SJCRH30 (cell line): ENCODE data around the gene ZNF330. TPM values are rescaled to one million over a fixed set of nuclear protein-coding genes. Genes with fewer than 3 reads are reported as not detected.
"Not testable (repeated sequence)": the region's sequence is repeated elsewhere in the genome, so short reads cannot be mapped to it uniquely, and the experiment has no call there.

Source experiments
- DNase-seq, 2 experiments: peaks; one replicate each; pipeline ENCODE4 v3.0.0-alpha.2; 2015 to 2020
- H3K27ac ChIP-seq: fragments of 250-450 bp; sonication (Bioruptor Pico); 2 replicates; pipeline ENCODE4 v1.5.1; 2020; ENCODE audit warnings: mild to moderate bottlenecking, moderate library complexity
- H3K27me3 ChIP-seq: fragments of 250-450 bp; sonication (Bioruptor Pico); 2 replicates; pipeline ENCODE4 v1.5.1; 2020; ENCODE audit warnings: mild to moderate bottlenecking, moderate library complexity
- H3K36me3 ChIP-seq: fragments of 250-450 bp; sonication (Bioruptor Pico); 2 replicates; pipeline ENCODE4 v1.5.1; 2020; ENCODE audit warnings: mild to moderate bottlenecking, moderate library complexity
- H3K4me1 ChIP-seq: fragments of 250-450 bp; sonication (Bioruptor Pico); 2 replicates; pipeline ENCODE4 v1.5.1; 2020; ENCODE audit warnings: mild to moderate bottlenecking, moderate library complexity
- H3K4me3 ChIP-seq: fragments of 250-450 bp; sonication (Bioruptor Pico); 2 replicates; pipeline ENCODE4 v1.5.1; 2020; ENCODE audit warnings: mild to moderate bottlenecking, moderate library complexity
- H3K9me3 ChIP-seq: fragments of 250-450 bp; sonication (Bioruptor Pico); replicated peaks from 2 replicates; pipeline ENCODE4 v1.5.1; 2020; ENCODE audit warnings: mild to moderate bottlenecking, moderate library complexity
- total RNA-seq: library from RNA; depleted of rRNA; stranded (reverse); fragments of >200 nt; shearing (Covaris generic); gene quantifications from 2 replicates; pipeline ENCODE4 v1.2.3, GENCODE V29; 2014

Gene ZNF330
- total RNA-seq, 1 experiment from 2014 or later = 45.8 TPM

GRCh38 chr4:141215030-141215429 lies 5.7 kb upstream of the ZNF330 start:
- Histone ChIP-seq H3K36me3 (no peaks in the 10 kb centered on the region), H3K4me3 (no peak overlapping the region), H3K27ac (no peak overlapping the region), H3K27me3 (no peaks in the 10 kb centered on the region), H3K9me3 (no peaks in the 10 kb centered on the region), H3K4me1 (0 out of 2 replicates have a peak, but pooled peaks cover under 1% of the 10 kb centered on the region)
- peak in 1 of 2 experiments; percentile 5 for DNase-seq

GRCh38 chr4:141216002-141216761 lies 4.5 kb upstream of the ZNF330 start:
- no peaks in the 10 kb centered on the region for H3K9me3 ChIP-seq
- no peak overlapping the region for H3K27ac ChIP-seq
- H3K36me3 ChIP-seq = no peaks in the 10 kb centered on the region
- no peak for DNase-seq
- H3K4me1 ChIP-seq = 0 out of 2 replicates have a peak, but pooled peaks cover 5% of the 10 kb centered on the region
- no peaks in the 10 kb centered on the region for H3K27me3 ChIP-seq
- H3K4me3 ChIP-seq = no peak overlapping the region

GRCh38 chr4:141220271-141220670 lies 424 bp upstream of the ZNF330 start:
- Histone ChIP-seq H3K4me3 (peak overlapping the region; percentile 93), H3K27me3 (no peaks in the 10 kb centered on the region), H3K27ac (peak overlapping the region; percentile 82), H3K4me1 (peaks cover 5% of the 10 kb centered on the region; the same call in 1 of the 2 replicates), H3K36me3 (peaks cover 17% of the 10 kb centered on the region), H3K9me3 (no peaks in the 10 kb centered on the region)
- no peak for DNase-seq

- no peak overlapping the region for H3K27ac ChIP-seq
- no peaks in the 10 kb centered on the region for H3K9me3 ChIP-seq
- H3K4me3 ChIP-seq = no peak overlapping the region
- no peak for DNase-seq
- H3K27me3 ChIP-seq = no peaks in the 10 kb centered on the region
- peaks cover 5% of the 10 kb centered on the region; the same call in 1 of the 2 replicates for H3K4me1 ChIP-seq
- peaks cover 44% of the 10 kb centered on the region for H3K36me3 ChIP-seq
These were observed 2.7 kb downstream of the ZNF330 start for GRCh38 chr4:141223418-141223817.

GRCh38 chr4:141227280-141227679 lies 6.6 kb downstream of the ZNF330 start:
- H3K27me3 ChIP-seq, H3K4me3 ChIP-seq, DNase-seq, H3K27ac ChIP-seq, H3K4me1 ChIP-seq, H3K9me3 ChIP-seq: not testable (repeated sequence)
- H3K36me3 ChIP-seq = peaks cover 73% of the 10 kb centered on the region

- no peak for DNase-seq
- Histone ChIP-seq H3K27me3 (no peaks in the 10 kb centered on the region), H3K9me3 (no peaks in the 10 kb centered on the region), H3K4me1 (no peaks in the 10 kb centered on the region), H3K36me3 (peaks cover 85% of the 10 kb centered on the region), H3K27ac (no peak overlapping the region), H3K4me3 (no peak overlapping the region)
These were observed 8.9 kb downstream of the ZNF330 start for GRCh38 chr4:141229408-141230101.

- DNase-seq = no peak
- no peak overlapping the region for H3K4me3 ChIP-seq
- peaks cover 54% of the 10 kb centered on the region for H3K36me3 ChIP-seq
- H3K27ac ChIP-seq = no peak overlapping the region
- no peaks in the 10 kb centered on the region for H3K27me3 ChIP-seq
- H3K9me3 ChIP-seq = no peaks in the 10 kb centered on the region
- H3K4me1 ChIP-seq = no peaks in the 10 kb centered on the region
These were observed 13.0 kb downstream of the ZNF330 start for GRCh38 chr4:141233673-141234072.

- Histone ChIP-seq H3K36me3 (peaks cover 18% of the 10 kb centered on the region), H3K27ac (no peak overlapping the region), H3K27me3 (no peaks in the 10 kb centered on the region), H3K9me3 (no peaks in the 10 kb centered on the region), H3K4me1 (no peaks in the 10 kb centered on the region), H3K4me3 (no peak overlapping the region)
- no peak for DNase-seq
These were observed 17.5 kb downstream of the ZNF330 start for GRCh38 chr4:141238186-141238585.

- no peak for DNase-seq
- no peak overlapping the region for H3K27ac ChIP-seq
- no peaks in the 10 kb centered on the region for H3K27me3 ChIP-seq
- H3K4me1 ChIP-seq = no peaks in the 10 kb centered on the region
- no peak overlapping the region for H3K4me3 ChIP-seq
- H3K36me3 ChIP-seq = no peaks in the 10 kb centered on the region
- no peaks in the 10 kb centered on the region for H3K9me3 ChIP-seq
These were observed 19.6 kb downstream of the ZNF330 start for GRCh38 chr4:141240259-141240658.

- no peaks in the 10 kb centered on the region for H3K27me3 ChIP-seq
- H3K4me1 ChIP-seq = no peaks in the 10 kb centered on the region
- H3K36me3 ChIP-seq = no peaks in the 10 kb centered on the region
- DNase-seq = no peak
- no peak overlapping the region for H3K27ac ChIP-seq
- H3K4me3 ChIP-seq = no peak overlapping the region
- H3K9me3 ChIP-seq = no peaks in the 10 kb centered on the region
These were observed 20.0 kb downstream of the ZNF330 start for GRCh38 chr4:141240671-141241070.

GRCh38 chr4:141241986-141242385 lies 21.3 kb downstream of the ZNF330 start:
- Histone ChIP-seq H3K9me3 (no peaks in the 10 kb centered on the region), H3K27me3 (no peaks in the 10 kb centered on the region), H3K4me1 (peaks cover 13% of the 10 kb centered on the region), H3K36me3 (no peaks in the 10 kb centered on the region), H3K4me3 (no peak overlapping the region), H3K27ac (no peak overlapping the region)
- no peak for DNase-seq

GRCh38 chr4:141244419-141244818 lies 23.7 kb downstream of the ZNF330 start:
- no peak for DNase-seq
- H3K4me3 ChIP-seq = no peak overlapping the region
- H3K36me3 ChIP-seq = no peaks in the 10 kb centered on the region
- no peaks in the 10 kb centered on the region for H3K9me3 ChIP-seq
- no peaks in the 10 kb centered on the region for H3K27me3 ChIP-seq
- no peak overlapping the region for H3K27ac ChIP-seq
- peaks cover 27% of the 10 kb centered on the region for H3K4me1 ChIP-seq

- peak in 1 of 2 experiments; percentile 13 for DNase-seq
- no peaks in the 10 kb centered on the region for H3K36me3 ChIP-seq
- peak overlapping the region; percentile 28; the same call in 1 of the 2 replicates for H3K27ac ChIP-seq
- H3K4me1 ChIP-seq = peaks cover 27% of the 10 kb centered on the region
- H3K27me3 ChIP-seq = no peaks in the 10 kb centered on the region
- no peaks in the 10 kb centered on the region for H3K9me3 ChIP-seq
- H3K4me3 ChIP-seq = no peak overlapping the region
These were observed 25.5 kb downstream of the ZNF330 start for GRCh38 chr4:141246243-141246642.

- no peak for DNase-seq
These were observed 26.2 kb downstream of the ZNF330 start for GRCh38 chr4:141246683-141247429.

GRCh38 chr4:141247430-141247780 lies 26.7 kb downstream of the ZNF330 start:
- Histone ChIP-seq H3K27me3 (no peaks in the 10 kb centered on the region), H3K4me1 (peaks cover 27% of the 10 kb centered on the region), H3K27ac (no peak overlapping the region; the same call in 1 of the 2 replicates), H3K9me3 (no peaks in the 10 kb centered on the region), H3K36me3 (no peaks in the 10 kb centered on the region), H3K4me3 (no peak overlapping the region)
- DNase-seq = no peak

More at GRCh38 chr4:141246683-141247429, 26.2 kb downstream of the ZNF330 start:
- Histone ChIP-seq H3K27me3 (no peaks in the 10 kb centered on the region), H3K27ac (no peak overlapping the region; the same call in 1 of the 2 replicates), H3K4me1 (peaks cover 27% of the 10 kb centered on the region), H3K4me3 (no peak overlapping the region), H3K9me3 (no peaks in the 10 kb centered on the region), H3K36me3 (no peaks in the 10 kb centered on the region)
